Keratinocyte (primary cell): ENCODE measurements around the gene DIRAS3.
"Not testable (repeated sequence)": the region's sequence is repeated elsewhere in the genome, so short reads cannot be mapped to it uniquely, and the experiment has no call there.

Experiments
- EZH2 ChIP-seq: IDR thresholded peaks from one replicate; pipeline ENCODE4 v1.6.1; 2012; ENCODE audit warnings: inconsistent platforms, mild to moderate bottlenecking, low read length, moderate library complexity
- TF ChIP-seq, protein P1 (sequence below), 3 experiments: IDR thresholded peaks in 1 of 3; conservative IDR thresholded peaks in 1 of 3; optimal IDR thresholded peaks in 1 of 3; 2 replicates in 2 of 3; 3 replicates in 1 of 3; pipeline versions ENCODE3 to v1.5.1; 2011; ENCODE audit warnings: low read length in 3 of 3, mild to moderate bottlenecking in 3 of 3, moderate library complexity in 2 of 3, control low read depth in 1 of 3, inconsistent platforms in 1 of 3; ENCODE audit not compliant: insufficient read depth in 2 of 3; ENCODE audit errors: extremely low read depth in 1 of 3

DNA sequence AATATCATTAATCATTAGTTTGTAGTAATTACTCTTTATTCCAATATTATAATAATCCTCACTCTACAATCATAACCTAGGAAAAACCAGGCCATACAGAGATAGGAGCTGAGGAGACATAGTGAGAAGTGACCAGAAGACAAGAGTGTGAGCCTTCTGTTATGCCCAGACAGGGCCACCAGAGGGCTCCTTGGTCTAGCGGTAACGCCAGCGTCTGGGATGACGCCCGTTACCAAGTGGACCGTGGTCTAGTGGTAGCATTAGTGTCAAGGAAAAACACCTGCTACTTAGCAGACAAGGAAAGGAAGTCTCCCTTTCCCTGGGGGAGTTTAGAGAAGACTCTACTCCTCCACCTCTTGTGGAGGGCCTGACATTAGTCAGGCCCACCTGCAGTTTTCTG is 7.6 kb upstream of the DIRAS3 start:
- TF ChIP-seq, protein P1, sequence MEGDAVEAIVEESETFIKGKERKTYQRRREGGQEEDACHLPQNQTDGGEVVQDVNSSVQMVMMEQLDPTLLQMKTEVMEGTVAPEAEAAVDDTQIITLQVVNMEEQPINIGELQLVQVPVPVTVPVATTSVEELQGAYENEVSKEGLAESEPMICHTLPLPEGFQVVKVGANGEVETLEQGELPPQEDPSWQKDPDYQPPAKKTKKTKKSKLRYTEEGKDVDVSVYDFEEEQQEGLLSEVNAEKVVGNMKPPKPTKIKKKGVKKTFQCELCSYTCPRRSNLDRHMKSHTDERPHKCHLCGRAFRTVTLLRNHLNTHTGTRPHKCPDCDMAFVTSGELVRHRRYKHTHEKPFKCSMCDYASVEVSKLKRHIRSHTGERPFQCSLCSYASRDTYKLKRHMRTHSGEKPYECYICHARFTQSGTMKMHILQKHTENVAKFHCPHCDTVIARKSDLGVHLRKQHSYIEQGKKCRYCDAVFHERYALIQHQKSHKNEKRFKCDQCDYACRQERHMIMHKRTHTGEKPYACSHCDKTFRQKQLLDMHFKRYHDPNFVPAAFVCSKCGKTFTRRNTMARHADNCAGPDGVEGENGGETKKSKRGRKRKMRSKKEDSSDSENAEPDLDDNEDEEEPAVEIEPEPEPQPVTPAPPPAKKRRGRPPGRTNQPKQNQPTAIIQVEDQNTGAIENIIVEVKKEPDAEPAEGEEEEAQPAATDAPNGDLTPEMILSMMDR (optimal IDR thresholded peaks at IDR 0.05 in 1 of 3, IDR thresholded peaks at IDR 0.05 in 1 of 3, conservative IDR thresholded peaks at IDR 0.05 in 1 of 3; ENCODE audit: extremely low read depth in 1 of 3, insufficient read depth in 2 of 3, low read length in 3 of 3) = not testable (repeated sequence)
- not testable (repeated sequence) for TF ChIP-seq EZH2
